Panc1 (cell line): Measurements from ENCODE around the gene ROBO2.

Source experiments
- CTCF ChIP-seq: fragments of 450-650 bp; IDR thresholded peaks from 2 replicates; pipeline ENCODE4 v1.5.1; 2017; ENCODE audit warnings: mild to moderate bottlenecking
- POLR2AphosphoS5 ChIP-seq: IDR thresholded peaks from 2 replicates; pipeline ENCODE4 v1.6.1; 2012; ENCODE audit warnings: mild to moderate bottlenecking, low read depth, low read length, moderate library complexity
- REST ChIP-seq, 2 experiments: IDR thresholded peaks; 2 replicates each; pipeline ENCODE4 v1.6.1; 2011 to 2012; ENCODE audit warnings: low read depth in 2 of 2, control low read depth in 1 of 2, low read length in 1 of 2, mild to moderate bottlenecking in 1 of 2, moderate library complexity in 1 of 2; ENCODE audit not compliant: insufficient read depth in 1 of 2
- SIN3A ChIP-seq: IDR thresholded peaks from 2 replicates; pipeline ENCODE4 v1.6.1; 2012; ENCODE audit warnings: low read depth, mild to moderate bottlenecking, low read length, moderate library complexity, borderline replicate concordance; ENCODE audit not compliant: insufficient read depth
- TCF7L2 ChIP-seq: IDR thresholded peaks from 2 replicates; pipeline ENCODE4 v1.6.1; 2011; ENCODE audit warnings: mild to moderate bottlenecking, low read depth, low read length, inconsistent platforms

GRCh38 chr3:77146004-77146403, 106.1 kb downstream of the ROBO2 start:
- TF ChIP-seq CTCF (no peak), POLR2AphosphoS5 (no peak), REST (IDR thresholded peaks at IDR 0.05; ENCODE audit: insufficient read depth in 1 of 2, low read depth in 2 of 2, low read length in 1 of 2) (no peak), TCF7L2 (no peak), SIN3A (no peak)
